Activated T-cell treated with anti-CD3 and anti-CD28 coated beads, Interleukin-2, amount 50 U/mL, for 4 hours (primary cell): ENCODE results near the gene RPLP2. TPM values are rescaled to one million over a fixed set of nuclear protein-coding genes. Genes with fewer than 3 reads are reported as not detected.

ENCODE experiments used
- ATAC-seq, 2 donors: fragments of 200-7000 bp; cut with Tn5 transposase; one replicate each; pipeline ENCODE4 v1.10.0; 2021
- DNase-seq: peaks from one replicate; pipeline ENCODE4 v3.0.0-alpha.2; 2020
- H3K27me3 Mint-ChIP-seq: one replicate; pipeline ENCODE4 v1.8.0; 2021; ENCODE audit warnings: low read depth, mixed read lengths
- H3K36me3 Mint-ChIP-seq: one replicate; pipeline ENCODE4 v1.8.0; 2022; ENCODE audit warnings: mixed read lengths; ENCODE audit not compliant: insufficient read depth
- H3K4me1 Mint-ChIP-seq: one replicate; pipeline ENCODE4 v1.8.0; 2021; ENCODE audit warnings: low read depth, mixed read lengths
- H3K4me3 Mint-ChIP-seq: one replicate; pipeline ENCODE4 v1.8.0; 2021; ENCODE audit warnings: mild to moderate bottlenecking, moderate library complexity, mixed read lengths
- H3K9me3 Mint-ChIP-seq: one replicate; pipeline ENCODE4 v1.8.0; 2021; ENCODE audit warnings: mixed read lengths
- total RNA-seq, 3 donors: library from RNA; stranded (reverse); gene quantifications; one replicate each; pipeline ENCODE4 v1.2.1, GENCODE V29; 2021

The RPLP2 gene
- total RNA-seq, 3 donors from 2014 or later = 3,528 to 3,995 (median 3,711) TPM

GRCh38 chr11:769887-770641 is 39.7 kb upstream of the RPLP2 start:
- Mint-ChIP-seq H3K27me3 (no peaks in the 10 kb centered on the region), H3K4me1 (peaks cover 7% of the 10 kb centered on the region), H3K36me3 (no peaks in the 10 kb centered on the region), H3K4me3 (no peak overlapping the region), H3K9me3 (no peaks in the 10 kb centered on the region)
- DNase-seq (no peak), ATAC-seq (no peak)

GRCh38 chr11:770642-771616 is 38.8 kb upstream of the RPLP2 start:
- peaks cover 13% of the 10 kb centered on the region for H3K4me1 Mint-ChIP-seq
- ATAC-seq (no peak), DNase-seq (no peak)
- H3K9me3 Mint-ChIP-seq = no peaks in the 10 kb centered on the region
- no peaks in the 10 kb centered on the region for H3K27me3 Mint-ChIP-seq
- peaks cover 2% of the 10 kb centered on the region for H3K36me3 Mint-ChIP-seq
- H3K4me3 Mint-ChIP-seq = no peak overlapping the region

- Mint-ChIP-seq H3K4me3 (no peak overlapping the region), H3K36me3 (peaks cover 2% of the 10 kb centered on the region), H3K4me1 (peaks cover 19% of the 10 kb centered on the region), H3K27me3 (no peaks in the 10 kb centered on the region), H3K9me3 (no peaks in the 10 kb centered on the region)
- no peak for DNase-seq
- ATAC-seq = no peak
Observed at GRCh38 chr11:771617-772204, 38.1 kb upstream of the RPLP2 start.

- H3K36me3 Mint-ChIP-seq = peaks cover 2% of the 10 kb centered on the region
Observed at GRCh38 chr11:772429-773390, 37.1 kb upstream of the RPLP2 start.

GRCh38 chr11:773425-773824 is 36.3 kb upstream of the RPLP2 start:
- no peak overlapping the region for H3K4me3 Mint-ChIP-seq

More at GRCh38 chr11:772429-773390, 37.1 kb upstream of the RPLP2 start:
- Mint-ChIP-seq H3K4me1 (peaks cover 19% of the 10 kb centered on the region), H3K9me3 (no peaks in the 10 kb centered on the region), H3K27me3 (no peaks in the 10 kb centered on the region), H3K4me3 (no peak overlapping the region)
- DNase-seq (no peak), ATAC-seq (no peak)

GRCh38 chr11:773830-774229 is 35.9 kb upstream of the RPLP2 start:
- no peaks in the 10 kb centered on the region for H3K9me3 Mint-ChIP-seq
- peaks cover 2% of the 10 kb centered on the region for H3K36me3 Mint-ChIP-seq
- DNase-seq (no peak), ATAC-seq (no peak)
- H3K4me1 Mint-ChIP-seq = peaks cover 20% of the 10 kb centered on the region
- no peaks in the 10 kb centered on the region for H3K27me3 Mint-ChIP-seq
- H3K4me3 Mint-ChIP-seq = no peak overlapping the region

More at GRCh38 chr11:773425-773824, 36.3 kb upstream of the RPLP2 start:
- DNase-seq = no peak
- Mint-ChIP-seq H3K4me1 (peaks cover 19% of the 10 kb centered on the region), H3K9me3 (no peaks in the 10 kb centered on the region), H3K36me3 (peaks cover 2% of the 10 kb centered on the region), H3K27me3 (no peaks in the 10 kb centered on the region)
- no peak for ATAC-seq

GRCh38 chr11:774873-775592 is 34.7 kb upstream of the RPLP2 start:
- Mint-ChIP-seq H3K9me3 (no peaks in the 10 kb centered on the region), H3K27me3 (no peaks in the 10 kb centered on the region), H3K4me1 (peaks cover 27% of the 10 kb centered on the region), H3K4me3 (peak overlapping the region; percentile 76), H3K36me3 (peaks cover 2% of the 10 kb centered on the region)
- ATAC-seq = no peak
- no peak for DNase-seq

- Mint-ChIP-seq H3K4me1 (peaks cover 27% of the 10 kb centered on the region), H3K9me3 (no peaks in the 10 kb centered on the region), H3K27me3 (no peaks in the 10 kb centered on the region), H3K4me3 (peak overlapping the region; percentile 85), H3K36me3 (peaks cover 2% of the 10 kb centered on the region)
- DNase-seq = no peak
- no peak for ATAC-seq
Observed at GRCh38 chr11:776263-776560, 33.6 kb upstream of the RPLP2 start.

GRCh38 chr11:776561-777287 is 33.0 kb upstream of the RPLP2 start:
- Mint-ChIP-seq H3K4me1 (peaks cover 27% of the 10 kb centered on the region), H3K36me3 (peaks cover 2% of the 10 kb centered on the region), H3K9me3 (no peaks in the 10 kb centered on the region), H3K27me3 (no peaks in the 10 kb centered on the region), H3K4me3 (peak overlapping the region; percentile 85)
- DNase-seq (no peak), ATAC-seq (peak; percentile 63 to 66)

GRCh38 chr11:777288-778255 is 32.2 kb upstream of the RPLP2 start, which contains the start of gene GATD1:
GATD1 (minus strand) TSS chr11:777487; CDS start chr11:777462, 25 bp downstream.
- H3K27me3 Mint-ChIP-seq = no peaks in the 10 kb centered on the region
- H3K36me3 Mint-ChIP-seq = peaks cover 2% of the 10 kb centered on the region
- ATAC-seq (peak; percentile 85 to 86), DNase-seq (peak; percentile 93)
- H3K4me1 Mint-ChIP-seq = peaks cover 27% of the 10 kb centered on the region
- H3K4me3 Mint-ChIP-seq = peak within 1 kb of the TSS; percentile 85
- H3K9me3 Mint-ChIP-seq = no peaks in the 10 kb centered on the region

GRCh38 chr11:778976-779954 is 30.5 kb upstream of the RPLP2 start:
- peaks cover 2% of the 10 kb centered on the region for H3K36me3 Mint-ChIP-seq
- DNase-seq = no peak
- peak overlapping the region; percentile 19 for H3K4me3 Mint-ChIP-seq
- peaks cover 30% of the 10 kb centered on the region for H3K4me1 Mint-ChIP-seq
- no peaks in the 10 kb centered on the region for H3K9me3 Mint-ChIP-seq
- H3K27me3 Mint-ChIP-seq = no peaks in the 10 kb centered on the region
- ATAC-seq = no peak
